B cell (primary cell): ENCODE data around the gene ATP6V1G2. TPM values are rescaled to one million over a fixed set of nuclear protein-coding genes. Genes with fewer than 3 reads are reported as not detected.
"Not testable (repeated sequence)": the region's sequence is repeated elsewhere in the genome, so short reads cannot be mapped to it uniquely, and the experiment has no call there.

ENCODE experiments used
- ATAC-seq: fragments of 200-7000 bp; cut with Tn5 transposase; one replicate; pipeline ENCODE4 v1.10.0; 2021; ENCODE audit warnings: low read depth, mild to moderate bottlenecking, moderate number of reproducible peaks, moderate library complexity
- CTCF ChIA-PET: fragments of 350-600 bp; sonication (Branson Sonifier 250); formaldehyde crosslinking; loops from one replicate; lab custom pipeline; 2021; ENCODE audit warnings: antibody characterized with exemption, inconsistent platforms; lab: Charles Lee
- POLR2A ChIA-PET: fragments of 350-600 bp; sonication (Branson Sonifier 250); formaldehyde crosslinking; loops from one replicate; lab custom pipeline; 2021; ENCODE audit warnings: antibody characterized with exemption; lab: Charles Lee
- DNase-seq: peaks from one replicate; pipeline ENCODE4 v3.0.0; 2013
- H2AFZ ChIP-seq: 2 replicates; pipeline ENCODE4 v1.6.1; 2012; ENCODE audit warnings: mild to moderate bottlenecking, low read depth, low read length; ENCODE audit not compliant: insufficient read depth, poor library complexity, severe bottlenecking
- H3K27ac ChIP-seq, 2 donors: 1 replicate in 1 of 2; 2 replicates in 1 of 2; pipeline ENCODE4 v1.5.1; 2012 to 2013; ENCODE audit warnings: low read length in 2 of 2, mild to moderate bottlenecking in 2 of 2, moderate library complexity in 1 of 2
- H3K27me3 ChIP-seq, 4 experiments: fragments of 200-600 bp in 1 of 4; sonication (generic) in 1 of 4; replicated peaks in 1 of 4; 1 replicate in 2 of 4; 2 replicates in 2 of 4; pipeline versions ENCODE4 v1.6.1 to v1.7.0; 2013 to 2016; ENCODE audit warnings: low read length in 3 of 4, mild to moderate bottlenecking in 2 of 4, mixed read lengths in 1 of 4, moderate library complexity in 1 of 4; ENCODE audit not compliant: insufficient read depth in 4 of 4, control insufficient read depth in 3 of 4; ENCODE audit errors: control extremely low read depth in 1 of 4
- H3K36me3 ChIP-seq, 2 experiments: replicated peaks in 1 of 2; 1 replicate in 1 of 2; 2 replicates in 1 of 2; pipeline versions ENCODE4 v1.6.1 to v1.7.1; 2013; ENCODE audit warnings: low read length in 1 of 2; ENCODE audit not compliant: insufficient read depth in 2 of 2, control insufficient read depth in 1 of 2; ENCODE audit errors: control extremely low read depth in 1 of 2, extremely low read depth in 1 of 2
- H3K4me1 ChIP-seq, 2 donors: fragments of 200-600 bp in 1 of 2; sonication (generic) in 1 of 2; 1 replicate in 1 of 2; 2 replicates in 1 of 2; pipeline versions ENCODE4 v1.5.1 to v1.6.1; 2013 to 2017; ENCODE audit warnings: low read length in 2 of 2; ENCODE audit not compliant: control insufficient read depth in 2 of 2, insufficient read depth in 2 of 2
- H3K4me2 ChIP-seq: replicated peaks from 2 replicates; pipeline ENCODE3; 2012; ENCODE audit warnings: mild to moderate bottlenecking, low read depth, low read length; ENCODE audit not compliant: poor library complexity, severe bottlenecking
- H3K4me3 ChIP-seq, 5 experiments: fragments of 200-600 bp in 1 of 5; sonication (generic) in 1 of 5; 1 replicate in 3 of 5; 2 replicates in 2 of 5; pipeline versions ENCODE4 v1.5.1 to v1.7.0; 2011 to 2016; ENCODE audit warnings: low read length in 4 of 5, mild to moderate bottlenecking in 4 of 5, low read depth in 2 of 5, control low read depth in 1 of 5, moderate library complexity in 1 of 5; ENCODE audit not compliant: insufficient read depth in 1 of 5; ENCODE audit errors: control extremely low read depth in 1 of 5, extremely low read depth in 1 of 5
- H3K79me2 ChIP-seq: fragments of 200-600 bp; sonication (generic); one replicate; pipeline ENCODE4 v1.6.0; 2016; ENCODE audit warnings: low read length; ENCODE audit not compliant: control insufficient read depth, insufficient read depth
- H3K9ac ChIP-seq: fragments of 200-600 bp; sonication (generic); 2 replicates; pipeline ENCODE4 v1.6.1; 2017; ENCODE audit warnings: mild to moderate bottlenecking, low read length, moderate library complexity
- H3K9me3 ChIP-seq, 3 donors: one replicate each; pipeline versions ENCODE4 v1.6.1 to v1.7.1; 2013; ENCODE audit warnings: low read length in 2 of 3; ENCODE audit not compliant: control insufficient read depth in 2 of 3, insufficient read depth in 1 of 3; ENCODE audit errors: control extremely low read depth in 1 of 3
- H4K20me1 ChIP-seq: 2 replicates; pipeline ENCODE4 v1.6.0; 2012; ENCODE audit warnings: mild to moderate bottlenecking, low read length; ENCODE audit not compliant: insufficient read depth, control insufficient read depth, poor library complexity, severe bottlenecking
- H3K27ac Mint-ChIP-seq: one replicate; pipeline ENCODE4 v1.8.0; 2021; ENCODE audit warnings: mixed read lengths
- H3K27me3 Mint-ChIP-seq: one replicate; pipeline ENCODE4 v1.8.0; 2021; ENCODE audit warnings: mixed read lengths
- H3K4me1 Mint-ChIP-seq: one replicate; pipeline ENCODE4 v1.8.0; 2021; ENCODE audit warnings: mixed read lengths
- H3K4me3 Mint-ChIP-seq: one replicate; pipeline ENCODE4 v1.8.0; 2021; ENCODE audit warnings: mixed read lengths
- H3K9me3 Mint-ChIP-seq: one replicate; pipeline ENCODE4 v1.8.0; 2022; ENCODE audit warnings: mixed read lengths; ENCODE audit not compliant: insufficient read depth
- CTCF ChIP-seq: fragments of 200-600 bp; IDR thresholded peaks from one replicate; pipeline ENCODE4 v1.8.0; 2022; ENCODE audit warnings: antibody characterized with exemption, mild to moderate bottlenecking
- EZH2 ChIP-seq: IDR thresholded peaks from 2 replicates; pipeline ENCODE4 v1.6.1; 2012; ENCODE audit warnings: borderline replicate concordance, low read depth, mild to moderate bottlenecking, moderate library complexity, low read length; ENCODE audit not compliant: insufficient read depth, poor library complexity, severe bottlenecking
- WGBS: methylation state at CpG from one replicate; pipeline ENCODE4 v1.1.5; 2013; ENCODE audit warnings: missing lambda C conversion rate; ENCODE audit not compliant: insufficient coverage; 5-methylcytosine and 5-hydroxymethylcytosine counted together
- intact Hi-C: fragments of 100-400 bp; cut with micrococcal nuclease; formaldehyde crosslinking; loops from one replicate; pipeline ENCODE4 v1.10.0; 2022
- polyA plus RNA-seq: library from polyadenylated mRNA; depleted of rRNA; stranded (reverse); fragments of >200 nt; gene quantifications from 2 replicates; pipeline ENCODE4 v1.2.3, GENCODE V29; 2012
- total RNA-seq, 2 donors: library from RNA; stranded (reverse); fragments of 120-200 nt in 1 of 2; gene quantifications; 1 replicate in 1 of 2; 2 replicates in 1 of 2; pipeline versions ENCODE4 v1.2.3 to v1.2.4, GENCODE V29; 2013 to 2022

ATP6V1G2 gene
- total and polyA plus RNA-seq, 2 donors (not counting 1 experiment from before 2014, with no cell fraction given): 3.3 to 4.5 TPM

GRCh38 chr6:31513456-31514165, 32.8 kb downstream of the ATP6V1G2 start:
- H3K9ac ChIP-seq: no peak overlapping the region
- Mint-ChIP-seq H3K4me3 (no peak overlapping the region), H3K9me3 (no peaks in the 10 kb centered on the region), H3K27me3 (no peaks in the 10 kb centered on the region), H3K4me1 (no peaks in the 10 kb centered on the region), H3K27ac (no peak overlapping the region)
- no peaks in the 10 kb centered on the region for H3K9me3 ChIP-seq
- H3K27me3 ChIP-seq: peaks cover 0 to 2% (median 0%) of the 10 kb centered on the region in 4 experiments
- H3K4me2 ChIP-seq: no peak overlapping the region
- POLR2A ChIA-PET: no interaction called here
- no peaks in the 10 kb centered on the region for H3K4me1 ChIP-seq
- no peak overlapping the region for H2AFZ ChIP-seq
- H3K79me2 ChIP-seq: no peaks in the 10 kb centered on the region
- intact Hi-C loops: no loop called here
- TF ChIP-seq EZH2 (no peak), CTCF (no peak)
- 92% methylated on average over 4 of the region's 5 CpGs for WGBS
- ATAC-seq: no peak
- H4K20me1 ChIP-seq: no peaks in the 10 kb centered on the region
- no peak overlapping the region for H3K4me3 ChIP-seq
- CTCF ChIA-PET: interaction anchor here (0.7 kb wide), 1 partner anchor 85 kb away, joined by 3 read pairs; no protein-coding TSS in a partner anchor
- H3K27ac ChIP-seq: no peak overlapping the region
- no peak for DNase-seq
- peaks cover 9 to 24% of the 10 kb centered on the region in 2 experiments for H3K36me3 ChIP-seq

GRCh38 chr6:31510007-31510406, 36.4 kb downstream of the ATP6V1G2 start:
- no peak overlapping the region for H2AFZ ChIP-seq
- peaks cover 9 to 57% of the 10 kb centered on the region in 2 experiments for H3K36me3 ChIP-seq
- ChIA-PET CTCF (no interaction called here), POLR2A (no interaction called here)
- no peak for DNase-seq
- no peak overlapping the region for H3K9ac ChIP-seq
- no CpG with 5 or more reads among the region's 4 CpGs for WGBS
- H3K4me1 Mint-ChIP-seq: peaks cover 4% of the 10 kb centered on the region
- intact Hi-C loops: no loop called here
- no peak overlapping the region for H3K4me2 ChIP-seq
- no peaks in the 10 kb centered on the region for H3K27me3 Mint-ChIP-seq
- H3K4me3 ChIP-seq: no peak overlapping the region
- H3K4me1 ChIP-seq: no peaks in the 10 kb centered on the region
- H3K27ac ChIP-seq: no peak overlapping the region
- ATAC-seq: no peak
- peaks cover 18% of the 10 kb centered on the region for H3K79me2 ChIP-seq
- H3K27ac Mint-ChIP-seq: no peak overlapping the region
- H3K4me3 Mint-ChIP-seq: no peak overlapping the region
- TF ChIP-seq CTCF (no peak), EZH2 (no peak)
- no peaks in the 10 kb centered on the region for H3K9me3 ChIP-seq
- no peaks in the 10 kb centered on the region for H3K27me3 ChIP-seq
- peaks cover 31% of the 10 kb centered on the region for H4K20me1 ChIP-seq
- H3K9me3 Mint-ChIP-seq: no peaks in the 10 kb centered on the region

GRCh38 chr6:31509036-31509435, 37.4 kb downstream of the ATP6V1G2 start:
- H3K9me3 ChIP-seq, H3K4me2 ChIP-seq, H3K4me3 ChIP-seq, H3K9ac ChIP-seq, H2AFZ ChIP-seq, intact Hi-C loops, ATAC-seq, H3K27me3 Mint-ChIP-seq, H3K27me3 ChIP-seq, H3K27ac ChIP-seq, H3K4me1 Mint-ChIP-seq, H3K4me3 Mint-ChIP-seq, POLR2A ChIA-PET, DNase-seq, H3K4me1 ChIP-seq, H3K27ac Mint-ChIP-seq, H3K9me3 Mint-ChIP-seq: not testable (repeated sequence)
- Histone ChIP-seq H3K36me3 (peaks cover 9 to 57% of the 10 kb centered on the region in 2 experiments), H3K79me2 (peaks cover 28% of the 10 kb centered on the region), H4K20me1 (peaks cover 41% of the 10 kb centered on the region)
- CTCF ChIA-PET: interaction anchor here (0.5 kb wide), 1 partner anchor 67 kb away, joined by 3 read pairs; no protein-coding TSS in a partner anchor
- 100% methylated on average over 1 of the region's 2 CpGs for WGBS
